Endodermal cell (in vitro differentiated cells): ENCODE measurements around the gene RBM15B. TPM values are rescaled to one million over a fixed set of nuclear protein-coding genes. Genes with fewer than 3 reads are reported as not detected.

Experiments used
- DNase-seq: peaks from one replicate; pipeline ENCODE4 v3.0.0-alpha.2; 2017
- H3K27ac ChIP-seq: 2 replicates; pipeline ENCODE4 v1.5.1; 2013; ENCODE audit warnings: mild to moderate bottlenecking, low read depth, low read length, moderate library complexity
- H3K27me3 ChIP-seq: 2 replicates; pipeline ENCODE4 v1.6.1; 2013; ENCODE audit warnings: mild to moderate bottlenecking, low read length, moderate library complexity; ENCODE audit not compliant: insufficient read depth, control insufficient read depth, poor library complexity, severe bottlenecking
- H3K36me3 ChIP-seq: 2 replicates; pipeline ENCODE4 v1.7.0; 2013; ENCODE audit warnings: mild to moderate bottlenecking, low read length, moderate library complexity; ENCODE audit not compliant: control insufficient read depth, insufficient read depth
- H3K4me1 ChIP-seq: one replicate; pipeline ENCODE4 v1.7.0; 2013; ENCODE audit warnings: low read length; ENCODE audit not compliant: control insufficient read depth, insufficient read depth
- H3K4me3 ChIP-seq: 2 replicates; pipeline ENCODE4 v1.5.1; 2013; ENCODE audit warnings: mild to moderate bottlenecking, low read length, moderate library complexity
- H3K9ac ChIP-seq: 2 replicates; pipeline ENCODE4 v1.6.1; 2013; ENCODE audit warnings: mild to moderate bottlenecking, low read length, moderate library complexity; ENCODE audit not compliant: poor library complexity, severe bottlenecking; ENCODE audit errors: extremely low read depth
- H3K9me3 ChIP-seq: 2 replicates; pipeline ENCODE4 v1.6.1; 2013; ENCODE audit warnings: mild to moderate bottlenecking, low read length, moderate library complexity; ENCODE audit not compliant: control insufficient read depth
- H3K27ac Mint-ChIP-seq: 2 replicates; pipeline ENCODE4 v1.8.0; 2020; ENCODE audit warnings: mixed read lengths
- H3K27me3 Mint-ChIP-seq: 2 replicates; pipeline ENCODE4 v1.8.0; 2021; ENCODE audit warnings: mild to moderate bottlenecking, mixed read lengths; ENCODE audit not compliant: insufficient read depth
- H3K36me3 Mint-ChIP-seq: 2 replicates; pipeline ENCODE4 v1.8.0; 2020; ENCODE audit warnings: low read depth, mixed read lengths
- H3K4me1 Mint-ChIP-seq: 2 replicates; pipeline ENCODE4 v1.8.0; 2020; ENCODE audit warnings: mixed read lengths
- H3K4me3 Mint-ChIP-seq: 2 replicates; pipeline ENCODE4 v1.8.0; 2020; ENCODE audit warnings: mild to moderate bottlenecking, moderate library complexity, mixed read lengths
- H3K9me3 Mint-ChIP-seq: 2 replicates; pipeline ENCODE4 v1.8.0; 2020; ENCODE audit warnings: mild to moderate bottlenecking, mixed read lengths
- CTCF ChIP-seq: fragments of 200-600 bp; sonication (generic); conservative IDR thresholded peaks from 2 replicates; pipeline ENCODE4 v1.5.0; 2021; ENCODE audit warnings: antibody characterized with exemption, mild to moderate bottlenecking
- WGBS, 2 experiments: methylation state at CpG; one replicate each; pipeline versions ENCODE4 v1.1.5 to v1.1.7; 2013; ENCODE audit warnings: missing lambda C conversion rate in 2 of 2, mixed read lengths in 1 of 2; ENCODE audit not compliant: insufficient coverage in 1 of 2, insufficient read length in 1 of 2; 5-methylcytosine and 5-hydroxymethylcytosine counted together
- total RNA-seq, 2 donors: library from RNA; stranded (reverse); fragmentation: NEBNext Ultra II Directional in 1 of 2; extraction: Animal tissue kit (Norgen Biotek cat#: 25700) in 1 of 2; gene quantifications; 2 replicates in 1 of 2; 3 replicates in 1 of 2; pipeline ENCODE4 v1.2.1, GENCODE V29; 2021

Gene RBM15B
- total RNA-seq, 2 donors from 2014 or later: 49.5 to 58.2 TPM

GRCh38 chr3:51379301-51379700, 11.8 kb upstream of the RBM15B start:
- TF ChIP-seq CTCF: no peak
- no peak overlapping the region for H3K9ac ChIP-seq
- 81 to 88% methylated on average over 4 to 8 of the region's 8 CpGs for WGBS, 2 experiments

GRCh38 chr3:51379746-51380455, 11.2 kb upstream of the RBM15B start:
- Mint-ChIP-seq H3K27ac (no peak overlapping the region), H3K9me3 (no peaks in the 10 kb centered on the region), H3K36me3 (no peaks in the 10 kb centered on the region), H3K27me3 (no peaks in the 10 kb centered on the region), H3K4me1 (peaks cover 11% of the 10 kb centered on the region), H3K4me3 (no peak overlapping the region)
- no peak for TF ChIP-seq CTCF
- no peak for DNase-seq
- WGBS, 2 experiments: 76 to 95% methylated on average over 4 to 8 of the region's 8 CpGs
- Histone ChIP-seq H3K4me3 (no peak overlapping the region), H3K9ac (no peak overlapping the region), H3K9me3 (no peaks in the 10 kb centered on the region), H3K36me3 (no peaks in the 10 kb centered on the region), H3K4me1 (peaks cover 6% of the 10 kb centered on the region), H3K27me3 (no peaks in the 10 kb centered on the region), H3K27ac (no peak overlapping the region)

More at GRCh38 chr3:51379301-51379700, 11.8 kb upstream of the RBM15B start:
- H3K36me3 Mint-ChIP-seq: no peaks in the 10 kb centered on the region
- peaks cover 11% of the 10 kb centered on the region for H3K4me1 Mint-ChIP-seq
- no peaks in the 10 kb centered on the region for H3K9me3 Mint-ChIP-seq
- no peaks in the 10 kb centered on the region for H3K36me3 ChIP-seq
- peaks cover 6% of the 10 kb centered on the region for H3K4me1 ChIP-seq
- no peak overlapping the region for H3K4me3 Mint-ChIP-seq
- H3K9me3 ChIP-seq: no peaks in the 10 kb centered on the region
- H3K27ac Mint-ChIP-seq: peak overlapping the region; percentile 32
- no peaks in the 10 kb centered on the region for H3K27me3 ChIP-seq
- H3K27me3 Mint-ChIP-seq: no peaks in the 10 kb centered on the region
- no peak for DNase-seq
- no peak overlapping the region for H3K4me3 ChIP-seq
- H3K27ac ChIP-seq: no peak overlapping the region

GRCh38 chr3:51380601-51381332, 10.3 kb upstream of the RBM15B start:
- Mint-ChIP-seq H3K4me3 (no peak overlapping the region), H3K36me3 (peaks cover 2% of the 10 kb centered on the region), H3K4me1 (peaks cover 14% of the 10 kb centered on the region), H3K27ac (no peak overlapping the region), H3K9me3 (no peaks in the 10 kb centered on the region), H3K27me3 (no peaks in the 10 kb centered on the region)
- Histone ChIP-seq H3K27ac (no peak overlapping the region), H3K4me1 (peaks cover 6% of the 10 kb centered on the region), H3K27me3 (no peaks in the 10 kb centered on the region), H3K9me3 (no peaks in the 10 kb centered on the region), H3K9ac (no peak overlapping the region), H3K4me3 (no peak overlapping the region), H3K36me3 (no peaks in the 10 kb centered on the region)
- no peak for DNase-seq
- WGBS, 2 experiments: 90 to 93% methylated on average over 11 to 15 of the region's 15 CpGs
- no peak for TF ChIP-seq CTCF
